T47D (cell line): Measurements from ENCODE around the gene TMEM167B.
"Not testable (repeated sequence)": the region's sequence is repeated elsewhere in the genome, so short reads cannot be mapped to it uniquely, and the experiment has no call there.

Experiments used
- DNase-seq, 2 experiments: peaks; one replicate each; pipeline versions ENCODE4 v3.0.0 to v3.0.0-alpha.2; 2011 to 2012; ENCODE audit warnings: low read depth in 1 of 2, low spot score in 1 of 2
- JUND ChIP-seq: IDR thresholded peaks from 2 replicates; pipeline ENCODE4 v1.6.1; 2012; ENCODE audit warnings: low read depth
- in situ Hi-C: cut with HindIII; loops from 2 replicates; pipeline ENCODE4 v1.10.0; 2016; ENCODE audit warnings: low sequenced_read_pairs, low pct_unique_long_range_greater_than_20kb

TMEM167B gene

GRCh38 chr1:109135940-109136339, 45.4 kb downstream of the TMEM167B start:
- no peak for DNase-seq
- TF ChIP-seq JUND = no peak
- in situ Hi-C loops = no loop called here

- TF ChIP-seq JUND = no peak
- DNase-seq = no peak
- in situ Hi-C loops = no loop called here
These were observed 46.2 kb downstream of the TMEM167B start for GRCh38 chr1:109136766-109137165.

- peak in 1 of 2 experiments; percentile 57 for DNase-seq
- TF ChIP-seq JUND = no peak
- in situ Hi-C loops = no loop called here
These were observed 47.4 kb downstream of the TMEM167B start for GRCh38 chr1:109137958-109138357.

- in situ Hi-C loops = no loop called here
These were observed 47.8 kb downstream of the TMEM167B start for GRCh38 chr1:109138358-109138757.

DNA sequence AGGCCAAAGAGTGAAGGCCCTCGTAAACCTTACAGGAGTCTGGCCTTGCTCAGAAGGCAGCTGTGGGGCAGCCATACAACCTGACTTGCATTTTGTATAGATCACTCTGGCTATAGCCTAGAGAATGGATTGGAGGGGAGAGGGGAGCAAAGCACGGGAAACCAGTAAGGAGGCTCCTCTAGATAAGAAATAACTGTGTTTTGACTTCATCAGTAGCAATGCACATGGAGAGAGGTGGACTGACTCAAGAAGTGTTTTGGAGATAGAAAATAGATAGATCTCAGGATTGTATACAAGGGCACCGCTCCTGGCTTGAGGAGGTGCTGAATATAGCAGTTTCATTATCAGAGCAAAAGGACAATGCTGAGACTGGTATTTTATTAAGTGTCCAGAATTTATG, 49.8 kb downstream of the TMEM167B start:
- no peak for DNase-seq
- in situ Hi-C loops = no loop called here
- no peak for TF ChIP-seq JUND

More at GRCh38 chr1:109138358-109138757, 47.8 kb downstream of the TMEM167B start:
- DNase-seq = no peak
- no peak for TF ChIP-seq JUND

DNA sequence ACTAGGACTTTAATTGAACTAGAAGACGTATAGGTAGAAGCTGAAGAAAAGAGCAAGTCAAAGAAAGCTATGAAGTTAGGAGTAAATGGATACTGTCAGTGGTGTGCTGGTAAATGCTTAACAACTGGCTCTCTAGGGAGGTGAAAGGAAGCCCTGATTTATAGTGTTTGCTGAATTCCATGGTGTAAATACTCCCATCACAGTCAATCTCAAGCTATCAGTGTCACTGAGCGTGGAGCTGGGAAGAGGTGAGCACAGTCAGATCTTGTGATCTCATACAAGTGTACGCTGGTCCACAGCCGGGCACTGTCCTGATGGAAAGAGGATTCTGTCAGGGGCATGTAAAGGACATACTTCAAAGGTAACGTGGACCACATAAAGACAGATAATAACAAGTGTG, 51.7 kb downstream of the TMEM167B start:
- in situ Hi-C loops = no loop called here
- no peak for DNase-seq
- TF ChIP-seq JUND = no peak

DNA sequence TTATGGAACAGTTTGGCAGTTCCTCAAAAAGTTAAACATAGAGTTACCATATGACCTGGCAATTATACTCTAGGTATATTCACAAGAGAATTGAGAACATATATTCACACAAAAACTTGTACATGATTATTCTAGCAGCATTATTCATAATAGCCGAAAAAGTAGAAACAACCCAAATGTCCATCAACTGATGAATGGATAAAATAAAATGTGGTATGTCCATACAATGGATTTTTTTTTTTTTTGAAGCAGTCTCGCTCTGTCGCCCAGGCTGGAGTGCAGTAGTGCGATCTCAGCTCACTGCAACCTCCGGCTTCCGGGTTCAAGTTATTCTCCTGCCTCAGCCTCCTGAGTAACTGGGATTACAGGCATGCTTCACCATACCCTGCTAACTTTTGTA, 52.2 kb downstream of the TMEM167B start:
- in situ Hi-C loops = not testable (repeated sequence)

More for the DNA sequence above, 52.2 kb downstream of the TMEM167B start:
- DNase-seq = not testable (repeated sequence)
